SHP77 (cell line): Measurements from ENCODE around the gene RASSF8.
"Not testable (repeated sequence)": the region's sequence is repeated elsewhere in the genome, so short reads cannot be mapped to it uniquely, and the experiment has no call there.

Experiments used
- DNase-seq, 2 experiments: peaks; one replicate each; lab custom pipeline; 2025; lab: John Stamatoyannopoulos, UW

RASSF8 gene

DNA sequence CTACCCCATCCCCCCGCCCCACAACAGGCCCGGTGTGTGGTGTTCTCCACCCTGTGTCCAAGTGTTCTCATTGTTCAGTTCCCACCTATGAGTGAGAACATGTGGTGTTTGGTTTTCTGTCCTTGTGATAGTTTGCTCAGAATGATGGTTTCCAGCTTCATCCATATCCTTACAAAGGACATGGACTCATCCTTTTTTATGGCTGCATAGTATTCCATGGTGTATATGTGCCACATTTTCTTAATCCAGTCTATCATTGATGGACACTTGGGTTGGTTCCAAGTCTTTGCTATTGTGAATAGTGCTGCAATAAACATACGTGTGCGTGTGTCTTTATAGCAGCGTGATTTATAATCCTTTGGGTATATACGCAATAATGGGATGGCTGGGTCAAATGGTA, 98.8 kb downstream of the RASSF8 start:
- not testable (repeated sequence) for DNase-seq

DNA sequence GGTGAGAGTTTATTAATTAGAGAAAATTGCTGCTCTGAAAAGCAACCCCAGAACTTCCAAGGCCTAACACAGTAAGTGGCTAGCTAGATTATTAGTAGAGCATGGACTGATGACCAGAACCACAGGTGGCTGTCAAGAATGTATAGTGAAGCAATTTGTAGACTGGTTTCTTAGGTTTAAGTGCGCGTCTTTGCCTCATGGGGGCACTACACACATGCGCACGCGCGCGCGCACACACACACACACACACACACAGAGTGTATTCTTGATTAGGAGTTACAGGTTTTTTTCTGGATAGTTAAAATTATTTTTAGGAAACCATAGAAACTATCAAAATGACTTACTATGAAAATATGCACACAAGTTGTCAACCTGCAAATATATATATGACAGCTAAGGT, 99.8 kb downstream of the RASSF8 start:
- no peak for DNase-seq

DNA sequence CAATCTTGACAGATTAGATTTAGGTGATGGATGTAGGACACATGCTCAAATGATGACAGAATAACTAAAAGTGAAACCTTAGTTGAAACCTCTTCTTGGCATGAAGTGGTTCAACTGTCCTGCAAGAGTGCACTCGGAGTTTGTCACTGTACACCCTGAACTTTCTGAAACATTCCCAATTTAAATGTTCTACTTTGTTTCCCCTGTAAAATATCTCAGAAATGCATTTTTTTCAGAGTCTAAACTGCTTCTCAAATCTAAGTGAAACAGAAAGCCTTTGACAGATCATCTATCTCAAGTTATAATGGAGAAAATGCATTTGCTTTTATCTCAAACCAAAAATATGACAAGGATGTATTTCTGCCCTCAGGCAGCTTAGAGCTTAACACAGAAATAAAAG, 100.3 kb downstream of the RASSF8 start:
- no peak for DNase-seq

DNA sequence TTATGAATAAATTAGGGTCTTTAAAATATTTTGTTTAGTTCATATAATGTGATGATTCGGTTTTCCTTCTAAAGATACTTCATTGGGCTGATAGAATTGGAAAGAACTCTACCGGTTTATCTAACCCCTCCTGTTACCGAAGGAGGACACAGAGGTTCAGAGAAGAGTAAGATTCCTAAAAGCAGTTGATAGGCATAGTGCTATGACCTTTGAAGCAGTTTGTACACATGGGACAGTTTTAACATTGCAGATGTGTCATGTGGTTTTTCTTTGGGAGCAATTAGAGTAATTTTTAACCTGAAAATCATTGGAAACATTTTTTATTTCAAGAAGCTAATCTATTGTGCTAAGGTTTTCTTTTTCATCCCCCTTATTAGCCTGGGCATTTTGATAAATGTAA, 103.5 kb downstream of the RASSF8 start:
- DNase-seq = no peak

DNA sequence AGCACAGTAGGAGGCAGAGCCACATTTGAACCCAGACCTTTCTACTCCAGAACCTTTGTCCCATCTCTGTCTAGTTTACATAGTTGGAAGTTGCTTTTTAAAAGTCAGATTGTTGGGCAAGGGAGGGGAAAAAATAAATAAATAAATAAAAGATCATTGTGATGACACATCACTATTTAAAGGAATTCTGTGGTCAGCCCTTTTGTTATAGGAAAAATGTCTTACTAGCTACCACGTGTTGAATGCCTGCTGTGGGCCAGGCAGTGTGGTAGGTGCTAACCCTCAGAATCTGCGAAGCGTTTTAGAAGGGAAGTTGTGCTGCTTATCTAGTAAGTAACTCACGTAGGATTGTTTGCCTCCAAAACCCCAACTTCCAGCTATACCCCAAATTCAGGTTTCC, 104.1 kb downstream of the RASSF8 start:
- no peak for DNase-seq

DNA sequence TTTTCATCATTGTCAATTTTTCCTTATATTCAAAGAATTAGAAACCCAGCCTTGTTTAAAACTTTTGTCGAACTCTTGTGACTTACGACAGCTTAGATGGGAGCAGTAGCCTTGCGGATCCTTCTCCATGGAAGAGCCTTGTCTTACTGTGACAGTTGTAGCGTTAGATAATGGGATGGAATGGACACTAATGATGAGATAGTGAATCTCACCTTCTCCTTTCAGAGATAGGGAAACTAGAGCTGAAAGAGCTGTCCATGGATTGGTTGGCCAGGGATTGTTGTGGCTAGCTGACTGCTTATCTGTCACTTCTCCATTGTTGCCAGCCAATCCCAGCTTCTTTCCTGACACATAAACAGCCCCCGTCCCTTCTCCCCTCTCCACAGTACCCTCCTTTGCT, 107.0 kb downstream of the RASSF8 start:
- DNase-seq = no peak

DNA sequence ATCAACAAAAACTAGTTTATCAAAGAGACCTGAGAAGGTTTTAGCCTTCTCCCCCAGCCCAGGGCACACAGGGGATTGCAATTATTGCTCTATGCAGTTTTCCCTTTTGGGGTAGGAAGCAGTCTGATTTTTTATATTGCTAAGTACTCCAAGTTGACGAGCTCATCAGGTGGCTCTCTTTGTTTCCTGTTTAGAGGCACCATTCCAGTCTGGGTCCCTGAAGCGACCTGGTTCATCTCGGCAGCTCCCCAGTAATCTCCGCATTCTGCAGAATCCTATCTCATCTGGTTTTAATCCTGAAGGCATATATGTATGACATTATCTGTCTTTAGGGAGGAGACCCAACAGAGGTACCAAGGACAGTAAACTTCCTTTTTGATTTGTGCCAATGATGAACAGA, 110.0 kb downstream of the RASSF8 start:
- DNase-seq = no peak

DNA sequence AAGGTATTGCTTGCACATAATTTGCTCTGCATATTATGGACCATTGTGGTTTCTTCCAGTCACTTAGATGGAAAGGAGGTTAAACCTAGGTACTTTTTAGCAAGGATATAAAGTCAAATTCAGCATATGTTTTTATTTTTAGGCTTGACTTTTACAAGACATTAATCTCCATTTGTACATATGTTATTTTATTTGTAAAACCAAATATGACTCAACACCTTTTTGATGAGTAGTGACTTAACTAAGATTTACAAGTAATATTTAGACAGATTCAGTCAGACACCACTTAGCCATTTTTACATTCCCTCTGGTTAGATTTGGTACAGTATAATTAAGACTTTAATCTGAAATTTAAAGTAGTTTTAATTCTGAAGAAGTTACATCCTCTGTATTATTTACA, 111.3 kb downstream of the RASSF8 start:
- no peak for DNase-seq

DNA sequence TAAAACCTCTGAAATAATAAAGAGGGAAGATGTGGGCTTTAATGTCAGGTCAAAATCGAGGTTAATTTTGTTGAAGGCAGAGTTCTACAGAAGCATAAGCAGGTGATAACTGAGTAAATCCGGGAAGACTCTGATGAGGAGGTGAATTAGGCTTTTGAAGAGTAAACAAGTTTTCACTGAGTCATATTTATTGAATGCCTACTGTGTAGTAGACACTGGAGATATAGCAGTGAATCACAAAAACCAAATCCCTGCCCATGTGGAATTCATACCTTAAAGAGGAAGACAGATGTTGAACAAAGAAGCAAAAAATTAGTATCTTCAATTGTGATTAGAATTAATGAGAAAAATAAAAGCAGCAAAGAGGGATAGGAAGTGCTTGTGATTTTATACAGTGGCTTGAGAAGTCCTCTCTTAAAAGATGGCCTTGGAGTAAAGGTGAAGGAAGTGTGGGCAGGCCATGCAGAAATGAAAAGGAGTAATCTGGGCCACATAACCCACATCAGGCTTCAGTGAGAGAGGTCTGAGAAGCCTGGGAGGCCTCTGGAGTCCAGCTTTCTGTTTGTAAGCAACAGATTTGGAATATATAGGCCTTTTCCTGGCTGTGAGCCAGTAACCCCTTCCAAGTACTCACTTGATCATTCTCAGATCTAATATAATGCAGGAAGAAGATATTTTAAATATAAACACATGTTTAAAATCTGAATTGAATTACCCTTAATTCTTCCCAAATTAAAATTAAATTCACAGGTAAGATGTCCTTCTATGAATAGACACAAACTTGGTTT, 119.6 kb downstream of the RASSF8 start:
- no peak for DNase-seq

DNA sequence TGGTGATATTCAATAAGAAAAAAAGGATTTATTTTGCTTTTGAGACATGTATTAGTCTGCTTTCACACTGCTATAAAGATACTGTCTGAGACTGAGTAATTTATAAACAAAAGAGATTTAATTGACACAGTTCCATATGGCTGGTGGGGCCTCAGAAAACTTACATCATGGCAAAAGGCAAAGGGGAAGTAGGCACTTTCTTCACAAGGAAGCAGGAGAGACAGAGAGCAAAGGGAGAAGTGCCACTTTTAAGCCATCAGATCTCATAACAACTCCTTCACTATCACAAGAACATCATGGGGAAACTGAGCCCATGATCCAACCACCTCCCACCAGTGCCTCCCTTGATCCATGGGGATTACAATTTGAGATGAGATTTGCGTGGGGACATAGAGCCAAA, 122.4 kb downstream of the RASSF8 start:
- no peak for DNase-seq

DNA sequence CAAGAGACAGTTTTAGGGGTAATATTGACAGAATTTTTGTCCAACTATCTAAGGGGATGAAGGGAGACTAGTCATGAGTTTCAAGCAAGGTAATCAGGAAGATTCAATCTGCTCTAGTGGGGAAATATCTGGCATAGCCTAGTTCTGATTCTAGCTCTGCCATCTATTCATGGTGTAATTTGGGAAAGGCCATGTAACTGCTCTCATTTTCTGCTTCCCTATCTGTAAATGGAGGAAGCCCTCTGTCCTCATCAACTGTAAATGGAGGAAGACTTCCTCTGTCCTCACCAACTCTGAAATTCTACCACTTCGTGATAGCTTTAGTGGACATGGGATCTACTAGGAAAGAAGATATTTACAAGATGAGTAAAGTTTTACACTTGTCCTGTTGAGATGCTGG, 128.5 kb downstream of the RASSF8 start:
- no peak for DNase-seq

DNA sequence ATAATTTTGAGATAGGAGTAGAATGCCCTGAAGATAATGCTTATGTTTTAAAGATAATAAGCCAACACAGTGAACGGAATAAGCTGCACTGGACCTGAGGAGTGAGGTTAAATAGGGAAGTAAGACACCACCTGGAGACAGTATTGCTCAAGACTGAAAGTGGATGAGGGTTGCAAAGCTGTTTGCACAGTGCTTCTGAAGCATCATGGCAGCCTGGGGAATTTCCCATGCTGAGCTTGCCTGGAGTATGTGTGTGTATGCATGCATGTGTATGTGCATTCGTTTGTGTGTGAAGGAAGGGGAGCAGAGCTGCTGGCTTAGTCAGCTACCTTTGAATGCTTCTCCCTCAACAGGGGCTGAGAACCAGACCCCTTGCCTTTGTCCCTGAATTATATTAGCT, 130.5 kb downstream of the RASSF8 start:
- DNase-seq = peak in 1 of 2 experiments; percentile 7

DNA sequence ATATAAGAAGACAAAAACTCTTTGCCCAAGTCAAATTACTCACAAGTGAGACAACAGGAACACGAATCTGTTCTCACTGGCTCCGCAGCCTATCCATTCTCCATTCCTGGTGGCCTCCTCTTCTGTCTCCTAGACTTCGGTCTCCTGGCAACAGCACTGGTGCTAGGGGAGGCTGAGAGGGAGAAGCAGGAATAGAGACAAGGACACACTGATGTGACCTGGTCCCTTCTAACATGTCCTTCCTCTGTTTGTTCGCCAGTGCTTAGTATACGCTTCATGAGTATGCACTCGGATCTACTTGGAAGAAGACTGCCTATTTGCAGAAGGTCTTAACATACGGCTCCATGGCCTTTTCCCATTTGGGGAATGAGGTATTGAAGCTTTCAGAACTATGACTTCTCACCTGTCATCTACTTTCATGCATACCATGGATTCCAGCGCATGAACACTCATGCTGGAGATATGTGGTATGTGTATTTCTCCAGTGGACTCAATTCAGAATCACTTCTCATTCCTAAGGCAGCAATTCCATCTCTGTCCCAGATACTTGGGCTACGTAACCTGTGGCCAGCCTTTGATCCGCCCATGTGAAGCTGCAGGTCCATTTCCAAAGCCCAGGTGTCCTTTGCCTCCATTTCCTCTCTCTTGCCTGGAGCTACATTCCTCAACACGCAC, 132.5 kb downstream of the RASSF8 start:
- no peak for DNase-seq

DNA sequence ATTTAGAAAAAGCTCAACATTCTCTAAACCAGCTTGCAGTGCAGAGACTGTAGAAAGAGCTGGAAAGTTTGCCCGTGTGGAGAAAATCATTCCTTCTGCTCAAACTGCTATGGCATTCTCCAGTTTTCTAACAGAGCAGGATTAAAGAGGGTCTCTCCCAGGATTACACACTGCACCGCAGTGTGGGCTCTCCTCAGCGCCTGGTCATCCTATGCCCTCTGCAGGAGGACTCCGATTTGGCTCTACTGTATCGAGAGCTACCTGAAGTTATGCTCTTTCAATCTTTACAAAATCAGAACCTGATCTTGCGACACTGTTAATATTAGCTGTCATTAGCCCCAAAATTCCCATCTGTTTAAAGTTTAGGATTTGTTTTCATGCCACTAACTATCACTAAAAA, 133.3 kb downstream of the RASSF8 start:
- no peak for DNase-seq

DNA sequence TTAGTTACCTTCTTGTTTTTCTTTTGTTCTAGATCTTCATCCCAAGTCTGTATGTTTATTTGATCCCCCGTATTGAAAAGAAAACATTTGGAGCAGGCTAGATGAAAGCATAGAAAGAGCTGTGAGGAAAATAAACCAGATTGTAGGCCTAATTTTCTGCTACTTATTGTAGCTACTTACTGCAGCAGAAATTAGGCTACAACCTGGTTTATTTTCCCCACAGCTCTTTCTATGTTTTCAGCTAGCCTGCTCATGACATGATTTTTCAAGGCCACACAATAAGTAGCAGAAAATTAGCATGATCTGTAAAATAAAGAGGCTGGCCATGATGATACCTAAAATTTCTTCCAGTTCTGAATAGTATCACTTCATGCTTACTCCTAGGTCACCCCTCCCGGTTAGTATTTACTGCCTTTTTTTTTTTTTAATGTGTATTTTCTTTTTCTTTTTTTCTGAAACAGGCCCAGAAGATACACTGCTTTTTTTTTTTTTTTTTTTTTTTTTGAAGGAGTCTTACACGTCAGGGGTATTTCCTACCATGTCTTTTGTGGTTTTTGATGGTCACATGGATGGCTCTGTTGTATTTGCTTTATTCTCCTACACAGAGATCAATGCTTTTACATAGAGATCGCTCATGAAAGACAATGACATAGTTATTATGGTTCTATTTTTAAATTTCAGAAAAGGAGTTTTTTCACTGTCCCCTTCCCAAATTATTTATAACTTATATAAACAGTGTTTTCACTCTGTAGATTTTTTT, 134.0 kb downstream of the RASSF8 start:
- no peak for DNase-seq

DNA sequence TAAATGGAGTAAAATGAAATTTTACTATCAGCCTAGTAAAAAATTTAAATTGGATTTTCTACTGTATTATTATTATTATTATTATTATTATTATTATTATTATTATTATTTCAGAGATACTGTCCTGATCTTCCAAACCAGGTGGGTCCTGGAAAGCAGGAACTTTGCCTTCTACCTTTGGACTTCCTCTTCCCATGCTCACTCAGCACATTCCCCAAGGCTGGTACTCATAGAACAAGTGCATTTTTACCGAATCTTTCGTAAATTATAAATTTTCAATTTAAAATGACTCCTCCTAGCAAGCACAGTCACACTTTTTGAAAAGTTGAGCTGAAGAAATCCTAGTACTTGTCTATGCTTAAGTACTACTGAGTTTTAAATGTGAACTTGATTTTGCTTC, 136.7 kb downstream of the RASSF8 start:
- no peak for DNase-seq

DNA sequence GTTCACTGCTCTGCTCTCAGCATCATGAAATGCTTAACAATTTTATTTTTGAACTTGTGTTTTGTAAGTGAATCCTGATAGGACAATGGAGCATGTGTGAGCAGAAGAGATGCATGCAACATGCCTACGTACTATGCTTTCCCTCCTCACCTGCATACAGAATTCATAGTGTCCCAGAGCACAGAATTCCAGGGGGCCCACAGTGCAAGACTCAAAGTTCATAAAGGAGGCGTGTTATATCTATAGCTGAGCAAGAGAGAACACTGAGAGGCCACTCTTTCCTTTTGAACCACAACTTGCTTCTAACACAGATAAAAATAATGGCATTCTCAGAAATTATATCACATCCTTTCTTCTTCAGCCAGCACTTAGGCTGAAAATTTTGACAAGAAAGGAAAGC, 137.6 kb downstream of the RASSF8 start:
- DNase-seq = no peak

DNA sequence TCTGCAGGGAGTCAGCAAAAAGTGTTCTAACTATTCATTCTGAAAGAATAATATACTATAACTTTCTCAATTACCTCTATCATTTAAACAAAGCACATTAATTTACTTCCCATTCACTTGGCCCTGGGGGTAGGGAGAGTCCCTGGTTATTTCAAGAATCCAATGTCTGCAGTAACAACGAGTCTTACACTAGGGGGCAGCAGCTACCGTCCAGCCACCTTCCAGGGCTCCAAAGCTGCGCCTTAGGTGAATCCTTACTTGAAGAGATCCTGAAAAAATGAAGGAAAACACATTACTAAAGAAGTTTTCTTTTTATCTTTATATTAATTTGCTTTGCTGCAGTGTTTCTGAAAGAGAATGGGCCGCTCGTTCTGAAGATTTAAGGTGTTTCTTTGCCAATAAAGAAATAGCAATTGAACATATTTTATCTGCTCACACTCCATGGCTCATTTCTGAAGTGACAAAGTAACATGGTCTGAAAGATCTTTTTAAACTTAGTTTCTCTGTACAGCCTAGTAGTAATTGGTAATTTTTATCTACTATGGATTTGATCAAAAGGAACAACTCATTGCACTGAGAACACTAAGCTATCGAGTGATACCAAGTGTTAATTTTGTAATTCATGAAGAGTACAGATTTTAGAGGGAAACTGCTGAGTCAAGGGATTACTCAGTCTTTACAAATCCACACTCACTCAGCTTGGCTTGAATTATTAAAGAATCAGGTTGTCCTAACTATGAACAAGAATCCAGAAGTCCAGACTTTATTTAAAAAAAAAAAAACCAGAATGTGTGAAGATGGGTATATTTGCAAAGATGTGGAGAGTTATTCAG, 138.8 kb downstream of the RASSF8 start:
- peak; percentile 74 for DNase-seq

DNA sequence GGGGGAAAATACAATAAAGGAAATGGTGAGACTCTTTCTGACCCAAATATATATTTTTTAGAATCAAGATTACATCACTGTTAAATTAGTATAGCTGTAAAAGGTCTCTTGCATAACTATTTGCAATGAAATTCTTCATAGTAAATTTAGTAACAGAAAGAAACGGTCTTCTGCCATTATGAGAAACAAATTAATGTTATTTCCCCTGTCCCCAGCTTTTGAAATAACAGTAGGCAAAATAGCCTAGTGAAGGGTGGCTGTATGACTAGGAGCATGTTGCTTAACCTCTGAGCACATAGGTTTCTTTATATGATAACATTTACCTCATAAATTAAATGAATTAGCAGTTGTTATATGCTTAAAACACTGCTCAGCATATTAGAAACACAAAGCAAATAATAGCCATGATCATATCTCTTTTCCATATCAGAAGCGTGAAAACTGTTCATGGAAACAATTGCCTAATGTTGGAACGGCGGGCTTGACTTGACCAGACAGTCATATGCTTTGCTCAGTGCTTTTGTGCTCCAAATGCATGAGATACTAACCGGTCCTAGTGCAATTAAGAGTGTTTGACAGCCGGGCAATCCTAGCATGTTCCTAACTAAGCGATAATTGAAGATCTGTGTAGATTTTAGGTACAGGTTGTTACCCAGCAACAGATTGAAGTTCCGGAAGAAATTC, 142.3 kb downstream of the RASSF8 start:
- DNase-seq = no peak

DNA sequence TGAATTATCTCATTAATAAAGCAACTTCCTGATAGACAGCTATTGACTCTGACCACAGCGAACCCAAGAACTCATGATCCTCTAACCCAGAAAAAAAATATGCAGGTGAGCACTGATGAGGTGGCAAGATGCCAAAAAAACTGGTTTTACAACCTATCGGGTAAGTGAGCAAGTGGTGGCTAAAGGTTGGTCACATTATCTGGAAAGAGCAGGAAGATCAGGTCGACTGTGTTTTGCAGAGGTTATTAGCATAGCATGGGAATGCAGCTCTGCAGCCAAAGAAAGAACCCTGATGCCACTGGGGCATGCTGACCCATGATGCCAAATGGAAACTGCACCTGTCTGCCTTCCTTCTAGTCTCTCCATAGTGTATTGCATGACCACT, 142.9 kb downstream of the RASSF8 start:
- no peak for DNase-seq

DNA sequence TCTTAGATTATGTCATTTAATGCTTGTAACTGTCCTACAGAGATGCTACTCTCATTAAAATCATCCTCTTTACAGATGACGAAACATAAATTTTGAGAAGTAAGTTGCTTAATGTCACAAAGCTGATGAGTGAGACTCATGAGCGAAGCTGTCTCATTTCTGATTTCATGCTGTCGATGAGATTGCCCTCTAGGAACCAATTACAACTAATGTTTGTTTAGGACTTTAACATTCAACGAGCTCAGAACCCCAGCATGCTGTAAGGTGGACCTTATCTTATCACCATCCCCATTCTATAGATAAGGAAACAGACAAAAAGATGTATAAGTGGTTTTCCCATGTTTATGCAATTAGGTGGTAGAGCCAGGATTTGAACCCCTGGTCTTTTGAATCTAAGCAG, 143.3 kb downstream of the RASSF8 start:
- DNase-seq = no peak

DNA sequence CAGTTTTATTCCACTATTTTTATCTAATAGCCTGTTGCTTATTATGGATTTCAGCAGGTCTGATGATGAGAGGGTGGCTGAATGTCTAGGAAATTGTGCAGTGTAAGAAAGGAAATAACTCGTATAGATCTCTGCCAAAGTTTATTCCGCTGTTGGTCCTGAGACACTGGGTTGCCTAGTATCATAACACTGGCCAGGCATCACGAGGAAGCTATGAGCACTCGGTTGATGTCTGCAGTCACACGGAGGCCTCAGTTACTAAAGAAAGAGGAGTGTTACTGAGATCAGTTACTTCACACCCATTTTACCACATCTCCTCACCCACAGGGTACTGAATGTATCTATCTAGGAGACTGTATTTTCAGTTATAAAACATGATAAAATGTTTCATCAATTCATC, 144.5 kb downstream of the RASSF8 start:
- DNase-seq = no peak
